ENCODE results near the gene SPINK4.

DNA sequence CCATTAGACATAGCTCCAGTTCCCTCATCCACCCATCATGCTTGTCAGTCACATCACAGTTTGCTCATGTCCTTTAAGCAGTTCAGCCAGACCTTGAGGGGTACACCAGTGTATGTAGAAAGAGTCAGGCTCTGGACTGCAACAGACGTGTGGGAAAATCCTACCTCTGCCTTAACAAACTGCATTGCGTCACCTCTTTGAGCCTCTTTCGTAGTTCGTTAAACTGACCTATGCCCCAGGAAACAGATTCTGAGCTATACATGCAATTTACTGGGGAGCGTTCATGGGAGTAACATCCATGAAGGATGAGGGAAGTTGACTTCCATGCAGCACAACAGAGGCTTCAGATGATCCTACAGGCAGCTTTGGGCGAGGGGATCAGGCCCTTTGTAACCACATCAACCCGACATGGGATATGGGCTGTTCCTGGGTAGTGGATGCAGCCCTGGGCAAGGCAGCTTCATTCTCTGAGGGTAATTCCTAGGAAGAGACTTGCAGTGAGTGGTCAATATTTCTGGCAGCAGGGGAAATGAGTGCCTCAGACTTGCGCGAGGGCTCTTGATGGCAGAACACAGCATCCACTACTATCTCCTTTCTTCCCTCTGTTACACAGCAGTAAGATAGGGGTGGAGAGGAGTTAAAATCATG is 4.3 kb downstream of the SPINK4 start:
- TF ChIP-seq POLR2A (IDR thresholded peaks at IDR 0.05; ENCODE audit: low read depth, low read length) (no peak), POLR2AphosphoS5 (IDR thresholded peaks at IDR 0.05; ENCODE audit: low read depth, low read length) (no peak)

Measured in GM12892 (cell line).